ENCODE data around the gene NFU1. TPM values are rescaled to one million over a fixed set of nuclear protein-coding genes. Genes with fewer than 3 reads are reported as not detected.

Gene NFU1
- total and polyA plus RNA-seq, 9 of the 15 experiments (the other 6 are each of a cell fraction or from before 2014, with no cell fraction given) = 33.3 to 61.8 (median 53.7) TPM

DNA sequence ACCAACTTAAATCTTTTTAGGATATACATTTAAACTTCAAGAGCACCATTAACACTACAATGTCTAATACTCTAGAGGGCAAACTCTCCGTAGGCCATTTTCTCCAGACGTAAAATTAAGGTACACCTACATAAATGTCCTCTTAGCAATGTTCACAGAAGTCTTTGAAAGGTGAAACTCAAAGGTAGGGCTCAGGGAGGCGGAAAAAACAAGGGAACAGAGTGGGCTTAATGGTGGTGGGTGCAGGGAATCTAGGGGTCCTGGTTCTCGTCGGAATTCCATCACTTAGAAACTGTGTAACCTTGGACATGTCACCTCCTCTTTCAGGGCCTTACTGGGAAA, 668 bp downstream of the NFU1 start (continued):
- TF ChIP-seq, protein P1, sequence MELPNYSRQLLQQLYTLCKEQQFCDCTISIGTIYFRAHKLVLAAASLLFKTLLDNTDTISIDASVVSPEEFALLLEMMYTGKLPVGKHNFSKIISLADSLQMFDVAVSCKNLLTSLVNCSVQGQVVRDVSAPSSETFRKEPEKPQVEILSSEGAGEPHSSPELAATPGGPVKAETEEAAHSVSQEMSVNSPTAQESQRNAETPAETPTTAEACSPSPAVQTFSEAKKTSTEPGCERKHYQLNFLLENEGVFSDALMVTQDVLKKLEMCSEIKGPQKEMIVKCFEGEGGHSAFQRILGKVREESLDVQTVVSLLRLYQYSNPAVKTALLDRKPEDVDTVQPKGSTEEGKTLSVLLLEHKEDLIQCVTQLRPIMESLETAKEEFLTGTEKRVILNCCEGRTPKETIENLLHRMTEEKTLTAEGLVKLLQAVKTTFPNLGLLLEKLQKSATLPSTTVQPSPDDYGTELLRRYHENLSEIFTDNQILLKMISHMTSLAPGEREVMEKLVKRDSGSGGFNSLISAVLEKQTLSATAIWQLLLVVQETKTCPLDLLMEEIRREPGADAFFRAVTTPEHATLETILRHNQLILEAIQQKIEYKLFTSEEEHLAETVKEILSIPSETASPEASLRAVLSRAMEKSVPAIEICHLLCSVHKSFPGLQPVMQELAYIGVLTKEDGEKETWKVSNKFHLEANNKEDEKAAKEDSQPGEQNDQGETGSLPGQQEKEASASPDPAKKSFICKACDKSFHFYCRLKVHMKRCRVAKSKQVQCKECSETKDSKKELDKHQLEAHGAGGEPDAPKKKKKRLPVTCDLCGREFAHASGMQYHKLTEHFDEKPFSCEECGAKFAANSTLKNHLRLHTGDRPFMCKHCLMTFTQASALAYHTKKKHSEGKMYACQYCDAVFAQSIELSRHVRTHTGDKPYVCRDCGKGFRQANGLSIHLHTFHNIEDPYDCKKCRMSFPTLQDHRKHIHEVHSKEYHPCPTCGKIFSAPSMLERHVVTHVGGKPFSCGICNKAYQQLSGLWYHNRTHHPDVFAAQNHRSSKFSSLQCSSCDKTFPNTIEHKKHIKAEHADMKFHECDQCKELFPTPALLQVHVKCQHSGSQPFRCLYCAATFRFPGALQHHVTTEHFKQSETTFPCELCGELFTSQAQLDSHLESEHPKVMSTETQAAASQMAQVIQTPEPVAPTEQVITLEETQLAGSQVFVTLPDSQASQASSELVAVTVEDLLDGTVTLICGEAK (IDR thresholded peaks at IDR 0.05) = peak; percentile 48; the same call in 1 of the 2 replicates
- TF ChIP-seq, protein P1 (CRISPR knock-in tag; IDR thresholded peaks at IDR 0.05) = no peak
- TF ChIP-seq RERE (CRISPR knock-in tag; IDR thresholded peaks at IDR 0.05; ENCODE audit: borderline replicate concordance) = no peak
- no peak for TF ChIP-seq SAFB (IDR thresholded peaks at IDR 0.05; ENCODE audit: borderline replicate concordance, low read depth, low read length)
- no peak for TF ChIP-seq SIX5 (IDR thresholded peaks at IDR 0.05; ENCODE audit: borderline replicate concordance in 1 of 2, insufficient read depth in 1 of 2, low read depth in 1 of 2, low read length in 2 of 2)
- no peak for TF ChIP-seq BRF1 (IDR thresholded peaks at IDR 0.05; ENCODE audit: borderline replicate concordance, extremely low read depth, insufficient read length)
- TF ChIP-seq HCFC1 (IDR thresholded peaks at IDR 0.05; ENCODE audit: low read depth, low read length) = no peak
- TF ChIP-seq RBM17 (IDR thresholded peaks at IDR 0.05; ENCODE audit: borderline replicate concordance, low read depth, low read length) = no peak
- TF ChIP-seq PTBP1 (IDR thresholded peaks at IDR 0.05; ENCODE audit: low read depth, low read length) = no peak
- TF ChIP-seq POLR3A (IDR thresholded peaks at IDR 0.05; ENCODE audit: borderline replicate concordance, extremely low read depth, insufficient read depth, insufficient read length) = no peak
- no peak for TF ChIP-seq SMARCA5 (IDR thresholded peaks at IDR 0.05)
- TF ChIP-seq MBD1 (CRISPR knock-in tag; IDR thresholded peaks at IDR 0.05) = no peak

Measured in K562 (cell line).